AG08396 (cell line): Measurements from ENCODE around the gene IGFBP6.
"Not testable (repeated sequence)": the region's sequence is repeated elsewhere in the genome, so short reads cannot be mapped to it uniquely, and the experiment has no call there.

ENCODE experiments used
- DNase-seq: peaks from one replicate; pipeline ENCODE4 v3.0.0; 2012; ENCODE audit warnings: low spot score, mixed read lengths

IGFBP6 gene

GRCh38 chr12:53070877-53071492 lies 26.5 kb upstream of the IGFBP6 start:
- no peak for DNase-seq

- DNase-seq: no peak
These were observed 25.6 kb upstream of the IGFBP6 start for GRCh38 chr12:53071591-53072551.

GRCh38 chr12:53073881-53074280 lies 23.6 kb upstream of the IGFBP6 start:
- DNase-seq: no peak

- DNase-seq: no peak
These were observed 23.0 kb upstream of the IGFBP6 start for GRCh38 chr12:53074283-53074998.

GRCh38 chr12:53074999-53075370 lies 22.5 kb upstream of the IGFBP6 start:
- DNase-seq: no peak

GRCh38 chr12:53076461-53076860 lies 21.0 kb upstream of the IGFBP6 start:
- DNase-seq: no peak

- no peak for DNase-seq
These were observed 20.4 kb upstream of the IGFBP6 start for GRCh38 chr12:53077030-53077429.

GRCh38 chr12:53078425-53079225 lies 18.8 kb upstream of the IGFBP6 start:
- DNase-seq: peak; percentile 30

- DNase-seq: peak; percentile 100
These were observed 18.0 kb upstream of the IGFBP6 start, which contains the start of gene SPRYD3 for GRCh38 chr12:53079226-53080117. Gene SPRYD3, minus strand, starts transcription at chr12:53079390. Its CDS starts 57 bp downstream, at chr12:53079333.

- no peak for DNase-seq
These were observed 14.8 kb upstream of the IGFBP6 start for GRCh38 chr12:53082637-53083175.

- no peak for DNase-seq
These were observed 11.1 kb upstream of the IGFBP6 start for GRCh38 chr12:53086361-53086760.

GRCh38 chr12:53090105-53090504 lies 7.4 kb upstream of the IGFBP6 start:
- no peak for DNase-seq

- DNase-seq: no peak
These were observed 6.9 kb upstream of the IGFBP6 start for GRCh38 chr12:53090554-53090953.

- no peak for DNase-seq
These were observed 5.7 kb upstream of the IGFBP6 start for GRCh38 chr12:53091756-53092155.

GRCh38 chr12:53093777-53094393 lies 3.6 kb upstream of the IGFBP6 start:
- no peak for DNase-seq

GRCh38 chr12:53094394-53094787 lies 3.1 kb upstream of the IGFBP6 start:
- DNase-seq: no peak

GRCh38 chr12:53094796-53095595 lies 2.5 kb upstream of the IGFBP6 start:
- DNase-seq: not testable (repeated sequence)

- not testable (repeated sequence) for DNase-seq
These were observed 1.9 kb upstream of the IGFBP6 start for GRCh38 chr12:53095596-53095895.

- peak; percentile 73 for DNase-seq
These were observed 1.3 kb upstream of the IGFBP6 start for GRCh38 chr12:53096089-53096741.
